ENCODE results near the gene PNPLA6.
"Not testable (repeated sequence)": the region's sequence is repeated elsewhere in the genome, so short reads cannot be mapped to it uniquely, and the experiment has no call there.

Gene PNPLA6

GRCh38 chr19:7533925-7534480 is 1.5 kb upstream of the PNPLA6 start:
- peak overlapping the region; percentile 85 for H3K4me2 ChIP-seq (ENCODE audit: low read length)
- no peak overlapping the region for H3K27ac ChIP-seq (ENCODE audit: low read depth, low read length)
- peaks cover 16% of the 10 kb centered on the region for H3K4me1 ChIP-seq (ENCODE audit: control insufficient read depth, low read length)
- H3K79me2 ChIP-seq (ENCODE audit: control insufficient read depth, low read length), result peaks cover 3% of the 10 kb centered on the region; the same call in 1 of the 2 replicates
- no peaks in the 10 kb centered on the region for H3K9me3 ChIP-seq (ENCODE audit: control insufficient read depth, insufficient read depth, low read length)
- no peak for TF ChIP-seq EZH2phosphoT487 (IDR thresholded peaks at IDR 0.05; ENCODE audit: borderline replicate concordance, low read length)
- TF ChIP-seq, protein P1, sequence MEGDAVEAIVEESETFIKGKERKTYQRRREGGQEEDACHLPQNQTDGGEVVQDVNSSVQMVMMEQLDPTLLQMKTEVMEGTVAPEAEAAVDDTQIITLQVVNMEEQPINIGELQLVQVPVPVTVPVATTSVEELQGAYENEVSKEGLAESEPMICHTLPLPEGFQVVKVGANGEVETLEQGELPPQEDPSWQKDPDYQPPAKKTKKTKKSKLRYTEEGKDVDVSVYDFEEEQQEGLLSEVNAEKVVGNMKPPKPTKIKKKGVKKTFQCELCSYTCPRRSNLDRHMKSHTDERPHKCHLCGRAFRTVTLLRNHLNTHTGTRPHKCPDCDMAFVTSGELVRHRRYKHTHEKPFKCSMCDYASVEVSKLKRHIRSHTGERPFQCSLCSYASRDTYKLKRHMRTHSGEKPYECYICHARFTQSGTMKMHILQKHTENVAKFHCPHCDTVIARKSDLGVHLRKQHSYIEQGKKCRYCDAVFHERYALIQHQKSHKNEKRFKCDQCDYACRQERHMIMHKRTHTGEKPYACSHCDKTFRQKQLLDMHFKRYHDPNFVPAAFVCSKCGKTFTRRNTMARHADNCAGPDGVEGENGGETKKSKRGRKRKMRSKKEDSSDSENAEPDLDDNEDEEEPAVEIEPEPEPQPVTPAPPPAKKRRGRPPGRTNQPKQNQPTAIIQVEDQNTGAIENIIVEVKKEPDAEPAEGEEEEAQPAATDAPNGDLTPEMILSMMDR (IDR thresholded peaks at IDR 0.05; ENCODE audit: low read depth, low read length, poor library complexity, severe bottlenecking), result no peak
- H3K9me2 ChIP-seq (replicated peaks; ENCODE audit: control insufficient read depth, low read length), result no peaks in the 10 kb centered on the region
- H3K4me3 ChIP-seq (ENCODE audit: low read length), result peak overlapping the region; percentile 98
- H3F3A ChIP-seq (ENCODE audit: control insufficient read depth, insufficient read depth), result peaks cover 3% of the 10 kb centered on the region; the same call in 1 of the 2 replicates
- H3K27me3 ChIP-seq (ENCODE audit: control insufficient read depth, low read length), result no peaks in the 10 kb centered on the region
- peaks cover 10% of the 10 kb centered on the region for H3K36me3 ChIP-seq (ENCODE audit: control insufficient read depth, low read length)
- H4K20me1 ChIP-seq (ENCODE audit: control insufficient read depth, insufficient read depth, low read depth, low read length), result no peaks in the 10 kb centered on the region

GRCh38 chr19:7534531-7535046 is 928 bp upstream of the PNPLA6 start:
- Histone ChIP-seq H3F3A (ENCODE audit: control insufficient read depth, insufficient read depth) (peaks cover 3% of the 10 kb centered on the region; the same call in 1 of the 2 replicates), H3K4me2 (ENCODE audit: low read length) (peak overlapping the region; percentile 85), H3K4me1 (ENCODE audit: control insufficient read depth, low read length) (peaks cover 16% of the 10 kb centered on the region), H3K4me3 (ENCODE audit: low read length) (peak overlapping the region; percentile 98), H3K9me2 (replicated peaks; ENCODE audit: control insufficient read depth, low read length) (no peaks in the 10 kb centered on the region), H3K36me3 (ENCODE audit: control insufficient read depth, low read length) (peaks cover 10% of the 10 kb centered on the region), H3K27me3 (ENCODE audit: control insufficient read depth, low read length) (no peaks in the 10 kb centered on the region), H3K9me3 (ENCODE audit: control insufficient read depth, insufficient read depth, low read length) (no peaks in the 10 kb centered on the region), H3K27ac (ENCODE audit: low read depth, low read length) (no peak overlapping the region), H3K79me2 (ENCODE audit: control insufficient read depth, low read length) (peaks cover 3% of the 10 kb centered on the region; the same call in 1 of the 2 replicates), H4K20me1 (ENCODE audit: control insufficient read depth, insufficient read depth, low read depth, low read length) (no peaks in the 10 kb centered on the region)
- TF ChIP-seq, protein P1 (IDR thresholded peaks at IDR 0.05; ENCODE audit: low read depth, low read length, poor library complexity, severe bottlenecking), result no peak
- TF ChIP-seq EZH2phosphoT487 (IDR thresholded peaks at IDR 0.05; ENCODE audit: borderline replicate concordance, low read length), result no peak

GRCh38 chr19:7535998-7536695 is 630 bp downstream of the PNPLA6 start:
- Histone ChIP-seq H3K4me3 (ENCODE audit: low read length) (peak overlapping the region; percentile 98), H3K79me2 (ENCODE audit: control insufficient read depth, low read length) (peaks cover 3% of the 10 kb centered on the region; the same call in 1 of the 2 replicates), H3K36me3 (ENCODE audit: control insufficient read depth, low read length) (peaks cover 19% of the 10 kb centered on the region), H4K20me1 (ENCODE audit: control insufficient read depth, insufficient read depth, low read depth, low read length) (no peaks in the 10 kb centered on the region), H3K4me1 (ENCODE audit: control insufficient read depth, low read length) (peaks cover 16% of the 10 kb centered on the region), H3K4me2 (ENCODE audit: low read length) (peak overlapping the region; percentile 85), H3K9me3 (ENCODE audit: control insufficient read depth, insufficient read depth, low read length) (no peaks in the 10 kb centered on the region), H3K27me3 (ENCODE audit: control insufficient read depth, low read length) (no peaks in the 10 kb centered on the region), H3K27ac (ENCODE audit: low read depth, low read length) (no peak overlapping the region), H3K9me2 (replicated peaks; ENCODE audit: control insufficient read depth, low read length) (no peaks in the 10 kb centered on the region), H3F3A (ENCODE audit: control insufficient read depth, insufficient read depth) (peaks cover 3% of the 10 kb centered on the region; the same call in 1 of the 2 replicates)
- no peak for TF ChIP-seq EZH2phosphoT487 (IDR thresholded peaks at IDR 0.05; ENCODE audit: borderline replicate concordance, low read length)

- H3K4me3 ChIP-seq (ENCODE audit: low read length); H3K4me2 ChIP-seq (ENCODE audit: low read length); H3K9me3 ChIP-seq (ENCODE audit: control insufficient read depth, insufficient read depth, low read length); H3K27ac ChIP-seq (ENCODE audit: low read depth, low read length); H4K20me1 ChIP-seq (ENCODE audit: control insufficient read depth, insufficient read depth, low read depth, low read length); H3K79me2 ChIP-seq (ENCODE audit: control insufficient read depth, low read length); H3K9me2 ChIP-seq (replicated peaks; ENCODE audit: control insufficient read depth, low read length); H3F3A ChIP-seq (ENCODE audit: control insufficient read depth, insufficient read depth); H3K27me3 ChIP-seq (ENCODE audit: control insufficient read depth, low read length): not testable (repeated sequence)
- Histone ChIP-seq H3K4me1 (ENCODE audit: control insufficient read depth, low read length) (peaks cover 11% of the 10 kb centered on the region), H3K36me3 (ENCODE audit: control insufficient read depth, low read length) (peaks cover 23% of the 10 kb centered on the region)
Measured at GRCh38 chr19:7538990-7539389, 3.5 kb downstream of the PNPLA6 start.
